Measurements from ENCODE around the gene TBC1D22A.

GRCh38 chr22:47047321-47048122, 285.1 kb downstream of the TBC1D22A start:
- TF ChIP-seq GATA2 (IDR thresholded peaks at IDR 0.05; ENCODE audit: insufficient read depth, insufficient read length, low read depth, low read length): no peak
- no peak for TF ChIP-seq CTCF (IDR thresholded peaks at IDR 0.05; ENCODE audit: extremely low read depth in 1 of 2, insufficient read depth in 1 of 2, low read depth in 1 of 2, low read length in 2 of 2)
- TF ChIP-seq POLR2AphosphoS5 (IDR thresholded peaks at IDR 0.05; ENCODE audit: insufficient read depth, low read depth, low read length): no peak
- no peak for TF ChIP-seq MAX (IDR thresholded peaks at IDR 0.05; ENCODE audit: insufficient read depth, insufficient read length)
- TF ChIP-seq POLR2A (IDR thresholded peaks at IDR 0.05; ENCODE audit: low read depth, low read length): no peak
